ENCODE results near the gene NCOR2. TPM values are rescaled to one million over a fixed set of nuclear protein-coding genes. Genes with fewer than 3 reads are reported as not detected.

The NCOR2 gene
- total RNA-seq, 1 experiment from 2014 or later = 153 TPM

DNA sequence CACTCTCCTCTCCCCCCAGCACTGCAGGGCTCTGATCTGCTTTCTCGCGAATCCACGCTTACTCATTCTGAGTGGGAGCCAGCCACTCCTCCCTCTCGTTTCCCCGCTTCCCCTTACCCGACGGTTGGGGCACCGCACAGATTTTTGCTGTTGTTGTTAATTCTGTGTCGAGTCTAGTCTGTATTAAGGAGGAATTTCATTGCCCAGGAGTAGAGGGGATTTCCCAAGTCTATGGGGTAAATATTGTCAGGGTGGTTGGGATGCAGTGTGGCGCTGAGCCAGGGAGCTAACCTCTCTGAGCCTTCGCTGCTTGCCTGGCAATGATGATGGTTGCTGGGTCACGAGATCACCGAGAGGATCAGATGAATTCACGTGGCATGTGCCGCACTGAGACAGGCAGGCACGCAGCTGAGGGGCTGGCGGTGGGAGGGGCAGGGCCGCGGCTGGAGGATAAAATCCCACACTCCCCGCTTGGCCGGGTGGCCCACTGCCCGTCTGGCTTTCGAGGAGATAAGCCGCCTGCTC is 18.5 kb downstream of the NCOR2 start:
- H3K9ac ChIP-seq (ENCODE audit: low read length) = no peak overlapping the region
- no peaks in the 10 kb centered on the region for H4K20me1 ChIP-seq (ENCODE audit: insufficient read depth)
- ChIA-PET CTCF (no interaction called here), RAD21 (ENCODE audit: low non-redundant PET in 1 of 2, low total read pairs in 2 of 2, uncharacterized antibody in 2 of 2, unreplicated experiment in 2 of 2) (no interaction called here), POLR2A (no interaction called here)
- no peaks in the 10 kb centered on the region for H3K9me3 ChIP-seq (ENCODE audit: control insufficient read depth in 1 of 2, insufficient read depth in 1 of 2, low read depth in 1 of 2, low read length in 2 of 2)
- no peaks in the 10 kb centered on the region for H3K27me3 ChIP-seq (ENCODE audit: insufficient read depth, low read length)
- no peak overlapping the region for H3K27ac ChIP-seq (ENCODE audit: low read depth, low read length)
- H3K79me2 ChIP-seq (ENCODE audit: insufficient read depth, low read length) = peaks cover 96% of the 10 kb centered on the region
- no peak overlapping the region for H3K4me3 ChIP-seq (replicated peaks in 1 of 2; ENCODE audit: low read depth in 1 of 2, low read length in 2 of 2)
- no peak overlapping the region for H3K4me2 ChIP-seq (ENCODE audit: low read length)
- no peaks in the 10 kb centered on the region for H3K9me2 ChIP-seq (ENCODE audit: insufficient read depth)
- TF ChIP-seq, protein P1, sequence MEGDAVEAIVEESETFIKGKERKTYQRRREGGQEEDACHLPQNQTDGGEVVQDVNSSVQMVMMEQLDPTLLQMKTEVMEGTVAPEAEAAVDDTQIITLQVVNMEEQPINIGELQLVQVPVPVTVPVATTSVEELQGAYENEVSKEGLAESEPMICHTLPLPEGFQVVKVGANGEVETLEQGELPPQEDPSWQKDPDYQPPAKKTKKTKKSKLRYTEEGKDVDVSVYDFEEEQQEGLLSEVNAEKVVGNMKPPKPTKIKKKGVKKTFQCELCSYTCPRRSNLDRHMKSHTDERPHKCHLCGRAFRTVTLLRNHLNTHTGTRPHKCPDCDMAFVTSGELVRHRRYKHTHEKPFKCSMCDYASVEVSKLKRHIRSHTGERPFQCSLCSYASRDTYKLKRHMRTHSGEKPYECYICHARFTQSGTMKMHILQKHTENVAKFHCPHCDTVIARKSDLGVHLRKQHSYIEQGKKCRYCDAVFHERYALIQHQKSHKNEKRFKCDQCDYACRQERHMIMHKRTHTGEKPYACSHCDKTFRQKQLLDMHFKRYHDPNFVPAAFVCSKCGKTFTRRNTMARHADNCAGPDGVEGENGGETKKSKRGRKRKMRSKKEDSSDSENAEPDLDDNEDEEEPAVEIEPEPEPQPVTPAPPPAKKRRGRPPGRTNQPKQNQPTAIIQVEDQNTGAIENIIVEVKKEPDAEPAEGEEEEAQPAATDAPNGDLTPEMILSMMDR (IDR thresholded peaks at IDR 0.05 in 2 of 3, conservative IDR thresholded peaks at IDR 0.05 in 1 of 3; ENCODE audit: borderline replicate concordance in 1 of 3, insufficient read depth in 1 of 3, low read depth in 2 of 3, low read length in 2 of 3) = no peak
- TF ChIP-seq SP1 (IDR thresholded peaks at IDR 0.05; ENCODE audit: low read depth) = no peak
- no peak for TF ChIP-seq CEBPB (IDR thresholded peaks at IDR 0.05; ENCODE audit: low read depth)
- TF ChIP-seq ELF1 (IDR thresholded peaks at IDR 0.05; ENCODE audit: borderline replicate concordance, low read depth) = no peak
- TF ChIP-seq, protein P2, sequence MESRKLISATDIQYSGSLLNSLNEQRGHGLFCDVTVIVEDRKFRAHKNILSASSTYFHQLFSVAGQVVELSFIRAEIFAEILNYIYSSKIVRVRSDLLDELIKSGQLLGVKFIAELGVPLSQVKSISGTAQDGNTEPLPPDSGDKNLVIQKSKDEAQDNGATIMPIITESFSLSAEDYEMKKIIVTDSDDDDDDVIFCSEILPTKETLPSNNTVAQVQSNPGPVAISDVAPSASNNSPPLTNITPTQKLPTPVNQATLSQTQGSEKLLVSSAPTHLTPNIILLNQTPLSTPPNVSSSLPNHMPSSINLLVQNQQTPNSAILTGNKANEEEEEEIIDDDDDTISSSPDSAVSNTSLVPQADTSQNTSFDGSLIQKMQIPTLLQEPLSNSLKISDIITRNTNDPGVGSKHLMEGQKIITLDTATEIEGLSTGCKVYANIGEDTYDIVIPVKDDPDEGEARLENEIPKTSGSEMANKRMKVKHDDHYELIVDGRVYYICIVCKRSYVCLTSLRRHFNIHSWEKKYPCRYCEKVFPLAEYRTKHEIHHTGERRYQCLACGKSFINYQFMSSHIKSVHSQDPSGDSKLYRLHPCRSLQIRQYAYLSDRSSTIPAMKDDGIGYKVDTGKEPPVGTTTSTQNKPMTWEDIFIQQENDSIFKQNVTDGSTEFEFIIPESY (IDR thresholded peaks at IDR 0.05; ENCODE audit: extremely low read depth, insufficient replicate concordance, low read length) = no peak
- TF ChIP-seq POLR2A (IDR thresholded peaks at IDR 0.05; ENCODE audit: borderline replicate concordance, extremely low read depth, insufficient read depth, insufficient read length) = no peak
- TF ChIP-seq ZFX (IDR thresholded peaks at IDR 0.05) = no peak
- TF ChIP-seq CBX3 (IDR thresholded peaks at IDR 0.05; ENCODE audit: low read depth) = no peak
- TF ChIP-seq TCF7L2 (IDR thresholded peaks at IDR 0.05; ENCODE audit: borderline replicate concordance, extremely low read depth, insufficient read depth, insufficient read length) = no peak
- no TSS peak for BruUV-seq (replicated peaks)
- H3K4me1 ChIP-seq (ENCODE audit: control insufficient read depth in 1 of 2, insufficient read depth in 2 of 2, low read length in 2 of 2) = peaks cover 30 to 60% of the 10 kb centered on the region in 2 experiments
- H3K36me3 ChIP-seq (ENCODE audit: control insufficient read depth in 1 of 2, insufficient read depth in 2 of 2, low read length in 2 of 2) = 0 out of 4 replicates have a peak, but pooled peaks cover 0 to 3% of the 10 kb centered on the region in 2 experiments
- no peak overlapping the region for H2AFZ ChIP-seq (ENCODE audit: low read depth, low read length, poor library complexity, severe bottlenecking)
- intact Hi-C loops (cut with micrococcal nuclease) = no loop called here
- no peak for ATAC-seq
- no peak for DNase-seq (ENCODE audit: low read depth, low spot score)

All from HCT116 (cell line).